Mesenchymal stem cell (in vitro differentiated cells and primary cell): ENCODE measurements around the gene ENO1.

Source experiments
- DNase-seq: peaks from one replicate; pipeline ENCODE4 v3.0.0-alpha.2; 2013
- H2AFZ ChIP-seq: one replicate; pipeline ENCODE4 v1.6.1; 2013; ENCODE audit warnings: low read depth, mild to moderate bottlenecking, control low read depth, inconsistent platforms, low read length, moderate library complexity
- H2AK5ac ChIP-seq: 2 replicates; pipeline ENCODE4 v1.6.1; 2013; ENCODE audit warnings: low read length, moderate library complexity, mild to moderate bottlenecking, inconsistent platforms; ENCODE audit not compliant: severe bottlenecking
- H2BK120ac ChIP-seq: one replicate; pipeline ENCODE4 v1.6.1; 2013; ENCODE audit warnings: low read depth, mild to moderate bottlenecking, inconsistent platforms, low read length, moderate library complexity
- H2BK12ac ChIP-seq, 2 experiments: one replicate each; pipeline ENCODE4 v1.6.1; 2013; ENCODE audit warnings: inconsistent platforms in 2 of 2, low read length in 2 of 2, mild to moderate bottlenecking in 2 of 2, moderate library complexity in 2 of 2, control low read depth in 1 of 2
- H2BK15ac ChIP-seq: one replicate; pipeline ENCODE4 v1.6.1; 2013; ENCODE audit warnings: mild to moderate bottlenecking, low read depth, inconsistent platforms; ENCODE audit not compliant: poor library complexity, severe bottlenecking
- H2BK5ac ChIP-seq: 2 replicates; pipeline ENCODE4 v1.6.1; 2013; ENCODE audit warnings: low read depth, mild to moderate bottlenecking, low read length, control low read depth, inconsistent platforms; ENCODE audit not compliant: poor library complexity, severe bottlenecking
- H3K14ac ChIP-seq, 2 experiments: one replicate each; pipeline ENCODE4 v1.6.1; 2013; ENCODE audit warnings: inconsistent platforms in 2 of 2, low read length in 2 of 2, control low read depth in 1 of 2, mild to moderate bottlenecking in 1 of 2, moderate library complexity in 1 of 2
- H3K18ac ChIP-seq, 2 experiments: one replicate each; pipeline ENCODE4 v1.6.1; 2013; ENCODE audit warnings: inconsistent platforms in 2 of 2, low read length in 2 of 2, control low read depth in 1 of 2, low read depth in 1 of 2, mild to moderate bottlenecking in 1 of 2
- H3K23ac ChIP-seq, 2 experiments: one replicate each; pipeline ENCODE4 v1.6.1; 2013; ENCODE audit warnings: inconsistent platforms in 2 of 2, low read length in 2 of 2, mild to moderate bottlenecking in 2 of 2, moderate library complexity in 2 of 2, control low read depth in 1 of 2
- H3K27ac ChIP-seq: 2 replicates; pipeline ENCODE4 v1.5.1; 2013; ENCODE audit warnings: mild to moderate bottlenecking, moderate library complexity, low read length, control low read depth, inconsistent platforms; ENCODE audit not compliant: poor library complexity, severe bottlenecking
- H3K27me3 ChIP-seq, 2 experiments: 2 replicates each; pipeline versions ENCODE4 v1.6.1 to v1.7.0; 2013; ENCODE audit warnings: low read length in 2 of 2, mild to moderate bottlenecking in 2 of 2, moderate library complexity in 2 of 2, control low read depth in 1 of 2, inconsistent platforms in 1 of 2; ENCODE audit not compliant: control insufficient read depth in 1 of 2, insufficient read depth in 1 of 2
- H3K36me3 ChIP-seq, 2 experiments: 2 replicates each; pipeline versions ENCODE4 v1.6.1 to v1.7.0; 2013; ENCODE audit warnings: low read length in 2 of 2, control low read depth in 1 of 2, inconsistent platforms in 1 of 2, low read depth in 1 of 2, mild to moderate bottlenecking in 1 of 2; ENCODE audit not compliant: insufficient read depth in 2 of 2, control insufficient read depth in 1 of 2
- H3K4ac ChIP-seq, 2 experiments: one replicate each; pipeline ENCODE4 v1.6.1; 2013; ENCODE audit warnings: inconsistent platforms in 2 of 2, low read length in 2 of 2, mild to moderate bottlenecking in 2 of 2, moderate library complexity in 2 of 2, control low read depth in 1 of 2, low read depth in 1 of 2
- H3K4me1 ChIP-seq: 2 replicates; pipeline ENCODE4 v1.6.1; 2013; ENCODE audit warnings: low read depth, low read length, control low read depth; ENCODE audit not compliant: control insufficient read depth, insufficient read depth
- H3K4me2 ChIP-seq: 2 replicates; pipeline ENCODE4 v1.6.1; 2013; ENCODE audit warnings: low read length, mild to moderate bottlenecking, inconsistent platforms; ENCODE audit not compliant: poor library complexity, severe bottlenecking
- H3K4me3 ChIP-seq, 2 experiments: 2 replicates each; pipeline versions ENCODE4 v1.5.1 to v1.7.0; 2013; ENCODE audit warnings: low read length in 2 of 2, mild to moderate bottlenecking in 2 of 2, control low read depth in 1 of 2, low read depth in 1 of 2; ENCODE audit not compliant: insufficient read depth in 1 of 2
- H3K79me1 ChIP-seq: replicated peaks from 2 replicates; pipeline ENCODE4 v1.6.1; 2013; ENCODE audit warnings: mild to moderate bottlenecking, control low read depth, low read length, inconsistent platforms; ENCODE audit not compliant: poor library complexity, severe bottlenecking
- H3K9ac ChIP-seq: 2 replicates; pipeline ENCODE4 v1.7.0; 2013; ENCODE audit warnings: mild to moderate bottlenecking, low read length, moderate library complexity
- H3K9me3 ChIP-seq: 2 replicates; pipeline ENCODE4 v1.7.0; 2013; ENCODE audit warnings: mild to moderate bottlenecking, low read length; ENCODE audit not compliant: control insufficient read depth
- H4K8ac ChIP-seq: one replicate; pipeline ENCODE4 v1.6.1; 2013; ENCODE audit warnings: inconsistent platforms, mild to moderate bottlenecking, low read length, moderate library complexity
- H4K91ac ChIP-seq: one replicate; pipeline ENCODE4 v1.6.1; 2013; ENCODE audit warnings: mild to moderate bottlenecking, low read length, inconsistent platforms
- WGBS: methylation state at CpG from one replicate; pipeline ENCODE4 v1.1.7; 2013; ENCODE audit warnings: mixed read lengths; 5-methylcytosine and 5-hydroxymethylcytosine counted together

The ENO1 gene

GRCh38 chr1:8866792-8867415, 11.6 kb downstream of the ENO1 start:
- Histone ChIP-seq H2AFZ (no peak overlapping the region), H3K18ac (no peak overlapping the region), H3K4ac (no peak overlapping the region), H4K91ac (no peak overlapping the region), H3K4me3 (no peak overlapping the region), H3K36me3 (peaks cover 91 to 100% of the 10 kb centered on the region in 2 experiments), H4K8ac (peak overlapping the region; percentile 19), H2AK5ac (no peak overlapping the region), H2BK15ac (no peak overlapping the region), H2BK12ac (no peak overlapping the region), H2BK5ac (no peak overlapping the region), H3K27ac (peak overlapping the region; percentile 17), H3K14ac (no peak overlapping the region), H3K4me2 (no peak overlapping the region), H3K23ac (no peak overlapping the region), H2BK120ac (no peak overlapping the region), H3K79me1 (peaks cover 7% of the 10 kb centered on the region), H3K27me3 (no peaks in the 10 kb centered on the region), H3K9ac (no peak overlapping the region), H3K9me3 (no peaks in the 10 kb centered on the region), H3K4me1 (peaks cover 38% of the 10 kb centered on the region)
- no peak for DNase-seq
- 97% methylated on average over 11 of the region's 11 CpGs for WGBS

- H3K4me3 ChIP-seq = no peak overlapping the region
- no peaks in the 10 kb centered on the region for H3K27me3 ChIP-seq
- H3K4me2 ChIP-seq = no peak overlapping the region
- no peak overlapping the region for H2AK5ac ChIP-seq
- H4K8ac ChIP-seq = no peak overlapping the region
- no peaks in the 10 kb centered on the region for H3K9me3 ChIP-seq
- no peak overlapping the region for H4K91ac ChIP-seq
- no peak overlapping the region for H3K23ac ChIP-seq
- H3K27ac ChIP-seq = peak overlapping the region; percentile 17
- H2BK15ac ChIP-seq = no peak overlapping the region
- H3K79me1 ChIP-seq = peaks cover 7% of the 10 kb centered on the region
- peaks cover 90 to 100% of the 10 kb centered on the region in 2 experiments for H3K36me3 ChIP-seq
- H3K9ac ChIP-seq = no peak overlapping the region
- no peak for DNase-seq
- no peak overlapping the region for H3K18ac ChIP-seq
- H2BK5ac ChIP-seq = no peak overlapping the region
- H3K4ac ChIP-seq = no peak overlapping the region
- no peak overlapping the region for H2BK120ac ChIP-seq
- peaks cover 32% of the 10 kb centered on the region for H3K4me1 ChIP-seq
- H2BK12ac ChIP-seq = no peak overlapping the region
- no peak overlapping the region for H3K14ac ChIP-seq
- H2AFZ ChIP-seq = no peak overlapping the region
- WGBS = 94% methylated on average over 10 of the region's 10 CpGs
These were observed 12.2 kb downstream of the ENO1 start for GRCh38 chr1:8866173-8866791.

- Histone ChIP-seq H4K91ac (no peak overlapping the region), H4K8ac (no peak overlapping the region), H2AFZ (no peak overlapping the region), H2BK5ac (no peak overlapping the region), H2BK120ac (no peak overlapping the region), H3K14ac (no peak overlapping the region), H3K18ac (no peak overlapping the region), H3K4ac (no peak overlapping the region), H2BK12ac (no peak overlapping the region), H3K79me1 (peaks cover 7% of the 10 kb centered on the region), H2BK15ac (no peak overlapping the region), H3K4me1 (peaks cover 23% of the 10 kb centered on the region), H3K4me2 (no peak overlapping the region), H3K9me3 (no peaks in the 10 kb centered on the region), H3K4me3 (no peak overlapping the region), H3K23ac (no peak overlapping the region), H2AK5ac (no peak overlapping the region), H3K36me3 (peaks cover 91 to 100% of the 10 kb centered on the region in 2 experiments), H3K27ac (no peak overlapping the region), H3K9ac (no peak overlapping the region), H3K27me3 (no peaks in the 10 kb centered on the region)
- DNase-seq = no peak
- 96% methylated on average over 6 of the region's 6 CpGs for WGBS
These were observed 13.7 kb downstream of the ENO1 start for GRCh38 chr1:8864713-8865344.

GRCh38 chr1:8863794-8864233, 14.7 kb downstream of the ENO1 start:
- Histone ChIP-seq H3K18ac (no peak overlapping the region), H2BK5ac (no peak overlapping the region), H3K27ac (no peak overlapping the region), H2AFZ (no peak overlapping the region), H2BK12ac (peak overlapping the region in 1 of 2 experiments; percentile 25), H3K79me1 (peaks cover 7% of the 10 kb centered on the region), H2AK5ac (no peak overlapping the region), H3K14ac (no peak overlapping the region), H3K23ac (no peak overlapping the region), H3K9me3 (no peaks in the 10 kb centered on the region), H3K9ac (no peak overlapping the region), H3K4me1 (peaks cover 23% of the 10 kb centered on the region), H4K8ac (no peak overlapping the region), H3K36me3 (peaks cover 91 to 99% of the 10 kb centered on the region in 2 experiments), H2BK15ac (no peak overlapping the region), H3K27me3 (no peaks in the 10 kb centered on the region), H2BK120ac (no peak overlapping the region), H3K4me2 (no peak overlapping the region), H3K4ac (no peak overlapping the region), H4K91ac (no peak overlapping the region), H3K4me3 (no peak overlapping the region)
- WGBS = 97% methylated on average over 13 of the region's 13 CpGs
- no peak for DNase-seq
